Natural killer cell (primary cell): ENCODE measurements around the gene NCK2. TPM values are rescaled to one million over a fixed set of nuclear protein-coding genes. Genes with fewer than 3 reads are reported as not detected.

ENCODE experiments used
- ATAC-seq, 3 donors: fragments of 150-1000 bp in 2 of 3; fragments of 200-7000 bp in 1 of 3; cut with Tn5 transposase; 1 replicate in 1 of 3; 2 replicates in 2 of 3; pipeline ENCODE4 v1.10.0; 2021; ENCODE audit warnings: mild to moderate bottlenecking in 2 of 3, moderate library complexity in 2 of 3
- DNase-seq, 2 donors: peaks; one replicate each; pipeline versions ENCODE4 v3.0.0 to v3.0.0-alpha.2; 2013 to 2021; ENCODE audit warnings: mixed read lengths in 1 of 2
- H3K27ac ChIP-seq: one replicate; pipeline ENCODE4 v1.5.1; 2013; ENCODE audit warnings: mild to moderate bottlenecking, low read length
- H3K27me3 ChIP-seq: one replicate; pipeline ENCODE4 v1.6.1; 2013; ENCODE audit warnings: low read length; ENCODE audit not compliant: control insufficient read depth, insufficient read depth
- H3K36me3 ChIP-seq: one replicate; pipeline ENCODE4 v1.6.1; 2013; ENCODE audit warnings: low read length; ENCODE audit not compliant: control insufficient read depth, insufficient read depth
- H3K4me1 ChIP-seq: one replicate; pipeline ENCODE4 v1.6.1; 2013; ENCODE audit warnings: low read length; ENCODE audit not compliant: control insufficient read depth, insufficient read depth
- H3K4me3 ChIP-seq: one replicate; pipeline ENCODE4 v1.5.1; 2013; ENCODE audit warnings: low read length
- H3K9me3 ChIP-seq: one replicate; pipeline ENCODE4 v1.6.1; 2013; ENCODE audit warnings: low read length; ENCODE audit not compliant: control insufficient read depth, insufficient read depth
- H3K27ac Mint-ChIP-seq, 2 donors: one replicate each; pipeline ENCODE4 v1.8.0; 2022; ENCODE audit warnings: mild to moderate bottlenecking in 2 of 2, mixed read lengths in 2 of 2, moderate library complexity in 1 of 2
- H3K27me3 Mint-ChIP-seq, 2 donors: one replicate each; pipeline ENCODE4 v1.8.0; 2022; ENCODE audit warnings: low read depth in 2 of 2, mixed read lengths in 2 of 2
- H3K36me3 Mint-ChIP-seq: one replicate; pipeline ENCODE4 v1.8.0; 2022; ENCODE audit warnings: mixed read lengths
- H3K4me1 Mint-ChIP-seq, 2 donors: one replicate each; pipeline ENCODE4 v1.8.0; 2022; ENCODE audit warnings: mixed read lengths in 2 of 2
- H3K4me3 Mint-ChIP-seq: one replicate; pipeline ENCODE4 v1.8.0; 2022; ENCODE audit warnings: mild to moderate bottlenecking, moderate library complexity, mixed read lengths
- H3K9me3 Mint-ChIP-seq, 2 donors: one replicate each; pipeline ENCODE4 v1.8.0; 2022; ENCODE audit warnings: mixed read lengths in 2 of 2
- WGBS: methylation state at CpG from one replicate; pipeline ENCODE4 v1.1.7; 2013; ENCODE audit warnings: missing lambda C conversion rate; ENCODE audit not compliant: insufficient coverage; 5-methylcytosine and 5-hydroxymethylcytosine counted together
- intact Hi-C: fragments of 100-400 bp; cut with micrococcal nuclease; formaldehyde crosslinking; loops from one replicate; pipeline ENCODE4 v1.14.2; 2022
- total RNA-seq, 4 donors: library from RNA; stranded (reverse); fragments of 120-200 nt in 1 of 4; gene quantifications; one replicate each; pipeline versions ENCODE4 v1.2.3 to v1.2.4, GENCODE V29; 2013 to 2022
- TF ChIP-seq, protein P1 (sequence below): fragments of 200-600 bp; IDR thresholded peaks from one replicate; pipeline ENCODE4 v1.8.0; 2022; ENCODE audit warnings: antibody characterized with exemption

NCK2 gene
- total RNA-seq, 3 donors from 2014 or later (not counting 1 experiment from before 2014, with no cell fraction given) = 34.1 to 50.8 (median 43.0) TPM

DNA sequence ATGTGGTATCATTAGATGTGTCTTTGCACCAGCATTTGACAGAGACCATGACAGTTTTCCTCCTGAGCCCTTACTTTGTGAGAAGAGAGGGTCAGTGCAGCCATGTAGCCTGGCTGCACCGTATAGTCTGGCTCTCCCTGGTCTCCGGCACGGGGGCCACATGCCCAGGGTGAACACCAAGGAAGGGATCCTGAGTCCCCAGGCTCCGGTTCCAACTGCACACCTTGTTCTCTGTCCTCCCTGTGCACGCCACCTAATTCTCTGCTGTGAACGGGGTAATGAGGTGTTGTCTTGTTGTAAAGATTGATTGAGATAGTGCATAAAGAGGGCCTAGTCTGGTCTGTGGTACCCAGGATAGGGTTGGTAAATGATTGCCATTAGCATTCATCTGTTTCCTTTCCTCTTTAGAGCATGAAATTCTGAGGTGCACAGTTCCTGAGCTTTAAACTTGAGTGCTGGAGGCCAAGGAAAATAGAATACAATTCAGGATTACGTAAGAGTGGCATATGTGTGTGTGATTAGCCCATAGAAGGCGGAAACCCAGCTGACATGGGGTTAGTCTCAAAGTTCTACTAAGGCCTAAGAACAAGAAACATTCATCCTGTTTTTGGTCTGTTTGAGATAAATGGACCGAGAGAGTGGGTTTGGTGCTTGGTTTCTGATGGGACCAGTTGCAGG lies 55.5 kb downstream of the NCK2 start:
- Histone ChIP-seq H3K4me3 (no peak overlapping the region), H3K9me3 (no peaks in the 10 kb centered on the region), H3K36me3 (no peaks in the 10 kb centered on the region), H3K27ac (peak overlapping the region; percentile 69), H3K27me3 (no peaks in the 10 kb centered on the region), H3K4me1 (peaks cover 82% of the 10 kb centered on the region)
- Mint-ChIP-seq H3K9me3 (no peaks in the 10 kb centered on the region), H3K27me3 (no peaks in the 10 kb centered on the region), H3K36me3 (no peaks in the 10 kb centered on the region), H3K27ac (peak overlapping the region; percentile 91 to 93), H3K4me3 (peak overlapping the region; percentile 65), H3K4me1 (peaks cover 98% of the 10 kb centered on the region in 2 donors)
- ATAC-seq = no peak
- intact Hi-C loops = no loop called here
- 72% methylated on average over 9 of the region's 9 CpGs for WGBS
- peak in 1 of 2 donors; percentile 65 for DNase-seq
- TF ChIP-seq, protein P1, sequence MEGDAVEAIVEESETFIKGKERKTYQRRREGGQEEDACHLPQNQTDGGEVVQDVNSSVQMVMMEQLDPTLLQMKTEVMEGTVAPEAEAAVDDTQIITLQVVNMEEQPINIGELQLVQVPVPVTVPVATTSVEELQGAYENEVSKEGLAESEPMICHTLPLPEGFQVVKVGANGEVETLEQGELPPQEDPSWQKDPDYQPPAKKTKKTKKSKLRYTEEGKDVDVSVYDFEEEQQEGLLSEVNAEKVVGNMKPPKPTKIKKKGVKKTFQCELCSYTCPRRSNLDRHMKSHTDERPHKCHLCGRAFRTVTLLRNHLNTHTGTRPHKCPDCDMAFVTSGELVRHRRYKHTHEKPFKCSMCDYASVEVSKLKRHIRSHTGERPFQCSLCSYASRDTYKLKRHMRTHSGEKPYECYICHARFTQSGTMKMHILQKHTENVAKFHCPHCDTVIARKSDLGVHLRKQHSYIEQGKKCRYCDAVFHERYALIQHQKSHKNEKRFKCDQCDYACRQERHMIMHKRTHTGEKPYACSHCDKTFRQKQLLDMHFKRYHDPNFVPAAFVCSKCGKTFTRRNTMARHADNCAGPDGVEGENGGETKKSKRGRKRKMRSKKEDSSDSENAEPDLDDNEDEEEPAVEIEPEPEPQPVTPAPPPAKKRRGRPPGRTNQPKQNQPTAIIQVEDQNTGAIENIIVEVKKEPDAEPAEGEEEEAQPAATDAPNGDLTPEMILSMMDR = no peak

DNA sequence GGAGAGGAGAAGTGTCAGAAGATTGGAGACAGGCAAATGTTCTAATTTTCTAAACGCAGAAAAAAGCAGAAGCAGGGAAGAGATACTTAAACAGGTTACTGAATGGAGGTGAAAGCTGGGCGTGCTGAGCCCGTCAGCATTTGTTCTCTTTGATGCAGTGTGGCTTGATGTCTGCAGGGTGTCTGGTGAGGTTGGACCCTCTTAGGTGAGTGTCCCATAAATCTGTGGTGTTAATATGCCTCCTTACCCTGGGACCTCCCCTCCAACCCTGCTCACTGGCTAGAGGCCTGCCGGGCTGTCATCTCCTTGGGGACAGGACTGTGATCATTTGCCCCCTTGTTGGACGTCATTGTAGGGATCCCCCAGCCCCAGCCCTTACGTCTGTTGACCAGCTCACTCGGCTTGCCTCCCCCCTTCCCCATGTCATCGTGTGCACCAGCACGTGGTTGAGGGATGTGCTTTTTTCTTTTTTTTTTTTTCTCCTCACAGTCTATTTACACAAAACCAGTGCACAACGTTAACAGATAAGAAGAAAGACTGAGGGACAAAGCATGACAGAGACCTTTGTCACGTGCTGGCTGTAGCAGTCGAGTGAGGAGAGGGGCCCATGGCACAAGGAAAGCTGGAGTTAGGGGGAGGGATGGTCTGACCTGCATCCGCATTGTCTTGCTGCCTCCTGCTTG lies 56.4 kb downstream of the NCK2 start:
- Mint-ChIP-seq H3K36me3 (no peaks in the 10 kb centered on the region), H3K27ac (peak overlapping the region; percentile 91 to 93), H3K9me3 (no peaks in the 10 kb centered on the region), H3K4me1 (peaks cover 90 to 95% of the 10 kb centered on the region in 2 donors), H3K4me3 (peak overlapping the region; percentile 65), H3K27me3 (no peaks in the 10 kb centered on the region)
- no peaks in the 10 kb centered on the region for H3K36me3 ChIP-seq
- peak in 1 of 2 donors; percentile 56 for DNase-seq
- ATAC-seq = no peak
- WGBS = 55% methylated on average over 10 of the region's 13 CpGs
- no peak overlapping the region for H3K4me3 ChIP-seq
- H3K9me3 ChIP-seq = no peaks in the 10 kb centered on the region
- no peaks in the 10 kb centered on the region for H3K27me3 ChIP-seq
- intact Hi-C loops = no loop called here
- peaks cover 73% of the 10 kb centered on the region for H3K4me1 ChIP-seq
- peak overlapping the region; percentile 69 for H3K27ac ChIP-seq
- TF ChIP-seq, protein P1 = no peak

DNA sequence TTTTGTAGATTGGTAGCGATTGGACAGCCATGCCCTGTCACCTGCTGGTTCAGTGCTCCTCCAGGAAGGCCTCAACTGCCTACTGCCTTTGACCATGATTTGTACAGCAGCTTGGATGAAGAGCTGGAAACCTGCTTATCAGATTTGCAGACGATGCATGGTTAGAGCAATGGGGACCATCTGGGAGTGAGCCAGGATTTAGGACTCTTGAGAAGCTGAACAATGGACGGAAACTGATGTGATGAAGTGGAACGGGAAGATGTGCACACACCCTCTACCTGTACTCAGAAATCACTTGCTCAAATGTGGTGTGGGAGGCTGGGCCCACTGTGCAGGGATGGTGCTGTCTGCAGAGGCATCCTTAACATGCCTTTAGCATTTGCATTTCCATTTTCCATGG lies 57.2 kb downstream of the NCK2 start:
- Histone ChIP-seq H3K9me3 (no peaks in the 10 kb centered on the region), H3K36me3 (no peaks in the 10 kb centered on the region), H3K27me3 (no peaks in the 10 kb centered on the region), H3K27ac (peak overlapping the region; percentile 69), H3K4me3 (no peak overlapping the region), H3K4me1 (peaks cover 70% of the 10 kb centered on the region)
- intact Hi-C loops = no loop called here
- TF ChIP-seq, protein P1 = no peak
- H3K9me3 Mint-ChIP-seq = no peaks in the 10 kb centered on the region
- no peak overlapping the region for H3K4me3 Mint-ChIP-seq
- 96% methylated on average over 4 of the region's 4 CpGs for WGBS
- DNase-seq = no peak
- no peak for ATAC-seq
- H3K36me3 Mint-ChIP-seq = no peaks in the 10 kb centered on the region
- H3K27me3 Mint-ChIP-seq = no peaks in the 10 kb centered on the region
- H3K4me1 Mint-ChIP-seq = peaks cover 82 to 90% of the 10 kb centered on the region in 2 donors
- H3K27ac Mint-ChIP-seq = peak overlapping the region; percentile 91 to 93
